ENCODE results near the gene SLC1A3. TPM values are rescaled to one million over a fixed set of nuclear protein-coding genes. Genes with fewer than 3 reads are reported as not detected.

Gene SLC1A3
- total RNA-seq, 4 donors from 2014 or later = 9.3 to 17.0 (median 15.4) TPM

DNA sequence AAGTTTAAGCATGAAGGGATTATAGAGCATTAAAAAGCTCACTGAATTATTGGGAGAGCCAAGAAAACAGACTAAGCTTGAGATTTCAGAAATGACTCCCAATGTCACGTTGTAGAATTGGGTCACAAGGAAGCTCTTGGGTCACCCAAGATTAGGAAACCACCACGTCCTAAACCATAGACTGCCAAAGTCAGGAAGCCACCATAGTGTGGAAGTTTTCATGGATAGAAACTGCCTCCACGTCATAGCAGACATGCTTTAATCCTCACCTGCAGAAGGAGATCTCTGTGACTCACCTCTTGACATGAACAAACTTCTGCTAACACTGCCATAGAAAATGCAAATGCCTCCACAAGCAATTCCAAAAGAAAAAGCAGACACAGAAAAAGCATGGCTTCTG lies 106.3 kb downstream of the SLC1A3 start:
- Histone ChIP-seq H3K4me3 (replicated peaks in 1 of 3) (no peak overlapping the region), H3K27ac (no peak overlapping the region), H3K27me3 (no peaks in the 10 kb centered on the region), H3K9me3 (no peaks in the 10 kb centered on the region), H3K36me3 (no peaks in the 10 kb centered on the region), H3K4me1 (no peaks in the 10 kb centered on the region)
- TF ChIP-seq, protein P1, sequence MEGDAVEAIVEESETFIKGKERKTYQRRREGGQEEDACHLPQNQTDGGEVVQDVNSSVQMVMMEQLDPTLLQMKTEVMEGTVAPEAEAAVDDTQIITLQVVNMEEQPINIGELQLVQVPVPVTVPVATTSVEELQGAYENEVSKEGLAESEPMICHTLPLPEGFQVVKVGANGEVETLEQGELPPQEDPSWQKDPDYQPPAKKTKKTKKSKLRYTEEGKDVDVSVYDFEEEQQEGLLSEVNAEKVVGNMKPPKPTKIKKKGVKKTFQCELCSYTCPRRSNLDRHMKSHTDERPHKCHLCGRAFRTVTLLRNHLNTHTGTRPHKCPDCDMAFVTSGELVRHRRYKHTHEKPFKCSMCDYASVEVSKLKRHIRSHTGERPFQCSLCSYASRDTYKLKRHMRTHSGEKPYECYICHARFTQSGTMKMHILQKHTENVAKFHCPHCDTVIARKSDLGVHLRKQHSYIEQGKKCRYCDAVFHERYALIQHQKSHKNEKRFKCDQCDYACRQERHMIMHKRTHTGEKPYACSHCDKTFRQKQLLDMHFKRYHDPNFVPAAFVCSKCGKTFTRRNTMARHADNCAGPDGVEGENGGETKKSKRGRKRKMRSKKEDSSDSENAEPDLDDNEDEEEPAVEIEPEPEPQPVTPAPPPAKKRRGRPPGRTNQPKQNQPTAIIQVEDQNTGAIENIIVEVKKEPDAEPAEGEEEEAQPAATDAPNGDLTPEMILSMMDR (IDR thresholded peaks at IDR 0.05) = no peak
- no peak for TF ChIP-seq POLR2A (IDR thresholded peaks at IDR 0.05)
- intact Hi-C loops (cut with DNase I) = no loop called here
- DNase-seq = no peak
- WGBS, 2 donors = 80 to 86% methylated on average over 3 of the region's 3 CpGs

DNA sequence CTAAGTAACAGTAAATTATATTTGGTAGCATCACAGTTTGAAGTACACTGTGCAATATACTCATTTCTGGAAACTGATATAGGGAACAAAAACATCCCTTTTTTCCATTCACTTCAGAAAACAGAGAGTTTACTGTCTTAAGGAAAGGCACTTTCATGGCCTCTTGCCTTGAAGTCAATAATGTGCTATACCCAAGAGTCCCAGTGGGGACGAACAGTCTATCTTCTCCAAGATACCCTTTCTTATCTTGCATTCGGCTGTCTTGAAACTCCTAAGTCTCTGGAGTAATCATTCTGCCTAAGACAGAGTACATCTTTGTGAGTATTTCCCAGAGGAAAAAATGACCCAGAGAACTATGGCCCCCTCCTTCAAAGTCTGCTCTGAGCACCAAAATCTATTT lies 107.1 kb downstream of the SLC1A3 start:
- Histone ChIP-seq H3K27ac (no peak overlapping the region), H3K4me1 (no peaks in the 10 kb centered on the region), H3K9me3 (no peaks in the 10 kb centered on the region), H3K4me3 (replicated peaks in 1 of 3) (no peak overlapping the region), H3K27me3 (no peaks in the 10 kb centered on the region), H3K36me3 (no peaks in the 10 kb centered on the region)
- intact Hi-C loops (cut with DNase I) = no loop called here
- DNase-seq = no peak
- WGBS, 2 donors = 39 to 44% methylated on average over 2 of the region's 2 CpGs
- TF ChIP-seq, protein P1 (IDR thresholded peaks at IDR 0.05) = no peak

DNA sequence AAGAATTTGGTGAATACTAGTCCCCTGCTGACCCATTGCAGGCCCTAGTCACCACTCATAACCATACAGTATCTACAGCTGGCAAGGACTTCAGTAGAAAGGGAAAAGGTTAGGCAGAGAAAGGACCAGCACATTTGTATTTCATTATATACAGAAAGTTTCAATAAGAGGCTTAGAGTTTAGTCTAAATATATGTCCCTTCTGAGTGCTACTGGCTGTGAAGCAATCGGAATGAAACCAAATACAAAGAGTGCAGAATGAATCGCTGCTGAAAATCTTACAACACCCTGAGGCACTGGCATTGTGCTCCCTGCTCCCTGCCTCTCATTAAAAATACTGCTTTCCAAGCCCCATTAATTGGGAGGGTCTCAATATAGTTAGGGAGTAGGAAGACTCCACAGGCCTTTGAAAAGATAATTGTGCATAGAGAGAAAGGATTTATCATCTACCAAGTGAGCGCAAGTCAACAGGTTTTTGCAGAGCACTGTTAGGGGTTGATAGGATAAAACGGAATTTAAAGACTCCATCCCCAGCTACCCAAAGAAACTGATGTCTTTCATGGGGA lies 110.8 kb downstream of the SLC1A3 start:
- H3K9me3 ChIP-seq = no peaks in the 10 kb centered on the region
- H3K4me3 ChIP-seq (replicated peaks in 1 of 3) = no peak overlapping the region
- TF ChIP-seq, protein P1 (IDR thresholded peaks at IDR 0.05) = no peak
- no peaks in the 10 kb centered on the region for H3K4me1 ChIP-seq
- no peak for DNase-seq
- no peak overlapping the region for H3K27ac ChIP-seq
- intact Hi-C loops (cut with DNase I) = no loop called here
- 86 to 91% methylated on average over 4 of the region's 4 CpGs for WGBS, 2 donors
- no peaks in the 10 kb centered on the region for H3K36me3 ChIP-seq
- H3K27me3 ChIP-seq = no peaks in the 10 kb centered on the region

DNA sequence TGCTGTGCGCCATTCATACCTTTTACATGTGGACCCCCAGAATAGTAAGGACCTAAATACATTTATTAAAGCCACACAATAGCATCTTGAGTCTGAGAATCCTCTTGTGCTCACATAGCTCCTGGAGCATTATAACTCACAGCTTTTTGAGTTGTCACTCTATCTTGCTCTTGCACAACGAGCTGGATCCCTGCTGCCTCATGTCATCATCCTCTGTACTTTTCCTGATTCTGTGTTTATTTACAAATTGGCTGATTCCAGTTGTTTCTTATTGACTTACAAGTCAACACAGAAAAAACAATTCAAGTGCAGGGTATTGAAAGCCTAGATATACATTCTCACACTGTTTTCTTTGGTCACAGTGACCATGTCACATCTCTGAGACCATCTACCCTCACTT lies 112.9 kb downstream of the SLC1A3 start:
- Histone ChIP-seq H3K27me3 (no peaks in the 10 kb centered on the region), H3K36me3 (no peaks in the 10 kb centered on the region), H3K4me1 (no peaks in the 10 kb centered on the region), H3K9me3 (no peaks in the 10 kb centered on the region), H3K27ac (no peak overlapping the region), H3K4me3 (replicated peaks in 1 of 3) (no peak overlapping the region)
- 79 to 85% methylated on average over 2 of the region's 2 CpGs for WGBS, 2 donors
- intact Hi-C loops (cut with DNase I) = no loop called here
- no peak for TF ChIP-seq POLR2A (IDR thresholded peaks at IDR 0.05)
- TF ChIP-seq, protein P1 (IDR thresholded peaks at IDR 0.05) = no peak
- no peak for DNase-seq

DNA sequence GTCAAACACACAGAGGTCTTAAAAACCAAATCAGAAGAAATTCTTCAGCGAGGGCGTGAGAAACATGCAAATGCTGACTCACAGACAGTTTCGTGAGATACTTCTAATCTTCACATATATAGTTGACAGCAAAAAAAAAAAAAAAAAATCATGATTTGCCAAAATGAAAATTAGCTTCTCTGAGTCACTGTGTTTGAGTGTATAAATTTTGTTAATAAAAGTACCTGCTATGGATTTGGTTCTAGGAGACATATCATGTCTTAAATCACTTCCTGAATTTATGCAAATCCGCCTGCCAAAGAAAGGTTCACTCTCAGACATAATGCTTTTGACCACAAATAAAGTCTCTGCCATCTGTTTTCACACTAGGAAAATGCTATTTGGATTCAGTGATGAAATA lies 114.3 kb downstream of the SLC1A3 start:
- no peak overlapping the region for H3K27ac ChIP-seq
- no peak overlapping the region for H3K4me3 ChIP-seq (replicated peaks in 1 of 3)
- no peak for DNase-seq
- no peaks in the 10 kb centered on the region for H3K4me1 ChIP-seq
- TF ChIP-seq, protein P1 (IDR thresholded peaks at IDR 0.05) = no peak
- no peak for TF ChIP-seq POLR2A (IDR thresholded peaks at IDR 0.05)
- intact Hi-C loops (cut with DNase I) = no loop called here
- H3K9me3 ChIP-seq = no peaks in the 10 kb centered on the region
- no peaks in the 10 kb centered on the region for H3K27me3 ChIP-seq
- no peaks in the 10 kb centered on the region for H3K36me3 ChIP-seq
- 86 to 89% methylated on average over 4 of the region's 4 CpGs for WGBS, 2 donors

Data from thyroid gland (tissue), 4 donors.